H9 (cell line): Measurements from ENCODE around the gene SLC25A22. TPM values are rescaled to one million over a fixed set of nuclear protein-coding genes. Genes with fewer than 3 reads are reported as not detected.

ENCODE experiments used
- DNase-seq: peaks from one replicate; pipeline ENCODE4 v3.0.0-alpha.2; 2017
- H2AFZ ChIP-seq: one replicate; pipeline ENCODE4 v1.6.1; 2013; ENCODE audit warnings: mild to moderate bottlenecking, low read length, control low read depth, moderate library complexity
- H2AK5ac ChIP-seq: 2 replicates; pipeline ENCODE4 v1.6.1; 2013; ENCODE audit warnings: low read length, control low read depth, mixed read lengths; ENCODE audit not compliant: insufficient read length
- H2BK120ac ChIP-seq: one replicate; pipeline ENCODE4 v1.6.1; 2013; ENCODE audit warnings: low read depth, mild to moderate bottlenecking, low read length, control low read depth, inconsistent platforms; ENCODE audit not compliant: poor library complexity, severe bottlenecking
- H2BK12ac ChIP-seq: 2 replicates; pipeline ENCODE4 v1.6.1; 2013; ENCODE audit warnings: low read length, control low read depth, mixed read lengths, low read depth; ENCODE audit not compliant: insufficient read length
- H2BK15ac ChIP-seq: 2 replicates; pipeline ENCODE4 v1.6.1; 2013; ENCODE audit warnings: low read depth, low read length, control low read depth
- H2BK20ac ChIP-seq: one replicate; pipeline ENCODE4 v1.6.1; 2013; ENCODE audit warnings: low read depth, mild to moderate bottlenecking, low read length, control low read depth, inconsistent platforms; ENCODE audit not compliant: poor library complexity, severe bottlenecking
- H2BK5ac ChIP-seq: 2 replicates; pipeline ENCODE4 v1.6.1; 2013; ENCODE audit warnings: low read length, control low read depth, mixed read lengths; ENCODE audit not compliant: insufficient read length
- H3K14ac ChIP-seq: 2 replicates; pipeline ENCODE4 v1.6.1; 2013; ENCODE audit warnings: low read length, control low read depth; ENCODE audit not compliant: insufficient read depth
- H3K18ac ChIP-seq: 2 replicates; pipeline ENCODE4 v1.6.1; 2013; ENCODE audit warnings: low read depth, mild to moderate bottlenecking, mixed read lengths, low read length, control low read depth; ENCODE audit not compliant: insufficient read length
- H3K23ac ChIP-seq: 2 replicates; pipeline ENCODE4 v1.6.1; 2013; ENCODE audit warnings: low read length, control low read depth, mixed read lengths, low read depth; ENCODE audit not compliant: insufficient read length
- H3K23me2 ChIP-seq: 2 replicates; pipeline ENCODE4 v1.6.1; 2013; ENCODE audit warnings: low read depth, mild to moderate bottlenecking, mixed read lengths, low read length, control low read depth; ENCODE audit not compliant: insufficient read length, poor library complexity, severe bottlenecking
- H3K27ac ChIP-seq: 2 replicates; pipeline ENCODE4 v1.5.1; 2013; ENCODE audit warnings: low read length, control low read depth, mixed read lengths, low read depth; ENCODE audit not compliant: insufficient read length
- H3K27me3 ChIP-seq: 2 replicates; pipeline ENCODE4 v1.6.1; 2013; ENCODE audit warnings: low read length, control low read depth, inconsistent platforms; ENCODE audit not compliant: insufficient read depth
- H3K4ac ChIP-seq: 2 replicates; pipeline ENCODE4 v1.6.1; 2013; ENCODE audit warnings: low read depth, mild to moderate bottlenecking, control low read depth, inconsistent platforms, low read length, moderate library complexity
- H3K4me1 ChIP-seq: 2 replicates; pipeline ENCODE4 v1.6.1; 2013; ENCODE audit warnings: low read length, control low read depth, inconsistent platforms; ENCODE audit not compliant: insufficient read depth
- H3K4me2 ChIP-seq: 2 replicates; pipeline ENCODE4 v1.6.1; 2013; ENCODE audit warnings: low read length, control low read depth, mixed read lengths; ENCODE audit not compliant: insufficient read length, insufficient read depth
- H3K56ac ChIP-seq: 2 replicates; pipeline ENCODE4 v1.6.1; 2013; ENCODE audit warnings: low read depth, mild to moderate bottlenecking, mixed read lengths, low read length, control low read depth; ENCODE audit not compliant: insufficient read length
- H3K79me1 ChIP-seq: 2 replicates; pipeline ENCODE4 v1.6.1; 2013; ENCODE audit warnings: low read depth, mild to moderate bottlenecking, moderate library complexity, low read length, control low read depth, inconsistent platforms; ENCODE audit not compliant: insufficient read depth, poor library complexity, severe bottlenecking
- H3K79me2 ChIP-seq: 2 replicates; pipeline ENCODE4 v1.6.1; 2013; ENCODE audit warnings: low read length, control low read depth, inconsistent platforms; ENCODE audit not compliant: insufficient read depth
- H3K9ac ChIP-seq: 2 replicates; pipeline ENCODE4 v1.6.1; 2013; ENCODE audit warnings: low read length, control low read depth, mixed read lengths; ENCODE audit not compliant: insufficient read length; ENCODE audit errors: extremely low read depth
- H3K9me3 ChIP-seq: one replicate; pipeline ENCODE4 v1.6.1; 2013; ENCODE audit warnings: low read depth, low read length, inconsistent platforms; ENCODE audit not compliant: control insufficient read depth
- H3T11ph ChIP-seq: one replicate; pipeline ENCODE4 v1.6.1; 2013; ENCODE audit warnings: mild to moderate bottlenecking, low read length, control low read depth, inconsistent platforms
- H4K20me1 ChIP-seq: one replicate; pipeline ENCODE4 v1.6.1; 2013; ENCODE audit not compliant: control insufficient read depth, insufficient read length, insufficient read depth
- H4K5ac ChIP-seq: 2 replicates; pipeline ENCODE4 v1.6.1; 2013; ENCODE audit warnings: low read depth, mild to moderate bottlenecking, mixed read lengths, low read length, control low read depth; ENCODE audit not compliant: insufficient read length
- H4K8ac ChIP-seq: replicated peaks from 2 replicates; pipeline ENCODE4 v1.6.1; 2013; ENCODE audit warnings: low read length, control low read depth, mixed read lengths, low read depth; ENCODE audit not compliant: insufficient read length
- H4K91ac ChIP-seq: 2 replicates; pipeline ENCODE4 v1.6.1; 2013; ENCODE audit warnings: low read depth, mild to moderate bottlenecking, moderate library complexity, mixed read lengths, low read length, control low read depth; ENCODE audit not compliant: insufficient read length
- H3K27ac Mint-ChIP-seq, 3 experiments: 2 replicates in 2 of 3; 3 replicates in 1 of 3; pipeline ENCODE4 v1.8.0; 2020 to 2021; ENCODE audit warnings: mixed read lengths in 3 of 3, mild to moderate bottlenecking in 1 of 3, moderate library complexity in 1 of 3
- H3K27me3 Mint-ChIP-seq: 2 replicates; pipeline ENCODE4 v1.8.0; 2021; ENCODE audit warnings: low read depth, mild to moderate bottlenecking, moderate library complexity, mixed read lengths
- H3K36me3 Mint-ChIP-seq, 3 experiments: 2 replicates in 2 of 3; 3 replicates in 1 of 3; pipeline ENCODE4 v1.8.0; 2020 to 2021; ENCODE audit warnings: low read depth in 3 of 3, mixed read lengths in 3 of 3; ENCODE audit not compliant: insufficient read depth in 1 of 3
- H3K4me1 Mint-ChIP-seq, 2 experiments: 2 replicates each; pipeline ENCODE4 v1.8.0; 2020; ENCODE audit warnings: mixed read lengths in 2 of 2
- H3K4me3 Mint-ChIP-seq, 2 experiments: 2 replicates in 1 of 2; 3 replicates in 1 of 2; pipeline ENCODE4 v1.8.0; 2020 to 2021; ENCODE audit warnings: mild to moderate bottlenecking in 2 of 2, mixed read lengths in 2 of 2, moderate library complexity in 1 of 2
- H3K9me3 Mint-ChIP-seq, 2 experiments: 2 replicates in 1 of 2; 3 replicates in 1 of 2; pipeline ENCODE4 v1.8.0; 2020; ENCODE audit warnings: mild to moderate bottlenecking in 2 of 2, mixed read lengths in 2 of 2, moderate library complexity in 1 of 2
- CTCF ChIP-seq: fragments of 200-600 bp; sonication (generic); conservative IDR thresholded peaks from 3 replicates; pipeline ENCODE4 v1.8.0; 2021; ENCODE audit warnings: antibody characterized with exemption, mild to moderate bottlenecking
- WGBS: extraction: QIAGEN DNeasy Blood & Tissue Kit; methylation state at CpG from one replicate; pipeline ENCODE4 v1.1.7; 2013; ENCODE audit warnings: missing lambda C conversion rate, low lambda C conversion rate, mixed read lengths; ENCODE audit not compliant: insufficient read length; ENCODE audit errors: extremely low coverage; 5-methylcytosine and 5-hydroxymethylcytosine counted together
- total RNA-seq: library from RNA; stranded (reverse); gene quantifications from 2 replicates; pipeline ENCODE4 v1.2.1, GENCODE V29; 2021

Gene SLC25A22
- total RNA-seq, 1 experiment from 2014 or later = 51.9 TPM

GRCh38 chr11:837990-838307 lies 39.9 kb upstream of the SLC25A22 start:
- H3K27ac ChIP-seq = no peak overlapping the region
- WGBS = no CpG with 5 or more reads among the region's 8 CpGs
- no peak overlapping the region for H3K9ac ChIP-seq
- H3K18ac ChIP-seq = no peak overlapping the region
- H2AK5ac ChIP-seq = no peak overlapping the region
- no peaks in the 10 kb centered on the region for H3K9me3 Mint-ChIP-seq
- no peak overlapping the region for H3K4ac ChIP-seq
- H3K27ac Mint-ChIP-seq = no peak overlapping the region
- H2BK15ac ChIP-seq = no peak overlapping the region
- H3K27me3 Mint-ChIP-seq = no peaks in the 10 kb centered on the region
- no peak overlapping the region for H2BK12ac ChIP-seq
- H3K4me1 ChIP-seq = no peaks in the 10 kb centered on the region
- peaks cover 10 to 52% (median 46%) of the 10 kb centered on the region in 3 experiments; a peak in 6 of 7 replicates for H3K36me3 Mint-ChIP-seq
- no peak overlapping the region for H2BK20ac ChIP-seq
- TF ChIP-seq CTCF = no peak
- H4K8ac ChIP-seq = no peak overlapping the region
- no peak overlapping the region for H2AFZ ChIP-seq
- peaks cover 2% of the 10 kb centered on the region for H3K79me1 ChIP-seq
- no peak overlapping the region for H2BK120ac ChIP-seq
- no peak overlapping the region for H4K91ac ChIP-seq
- H3K4me1 Mint-ChIP-seq = peaks cover 16 to 27% of the 10 kb centered on the region in 2 experiments
- no peak overlapping the region for H3K14ac ChIP-seq
- no peak overlapping the region for H3K56ac ChIP-seq
- no peak overlapping the region for H4K5ac ChIP-seq
- no peak overlapping the region for H2BK5ac ChIP-seq
- no peak overlapping the region for H3K4me3 Mint-ChIP-seq
- no peaks in the 10 kb centered on the region for H3K27me3 ChIP-seq
- no peaks in the 10 kb centered on the region for H4K20me1 ChIP-seq
- peaks cover 5% of the 10 kb centered on the region for H3K23me2 ChIP-seq
- no peak overlapping the region for H3T11ph ChIP-seq
- no peak overlapping the region for H3K23ac ChIP-seq
- DNase-seq = no peak
- no peaks in the 10 kb centered on the region for H3K9me3 ChIP-seq
- no peak overlapping the region for H3K4me2 ChIP-seq
- no peaks in the 10 kb centered on the region; the same call in 1 of the 2 replicates for H3K79me2 ChIP-seq
